NCI-H2171 treated with DMSO at 0.1 percent for 48 hours (cell line): ENCODE data around the gene PDXK.

Experiments
- DNase-seq: peaks from one replicate; lab custom pipeline; 2025; lab: John Stamatoyannopoulos, UW

PDXK gene

GRCh38 chr21:43723648-43724047, 4.7 kb downstream of the PDXK start:
- DNase-seq: no peak

GRCh38 chr21:43726686-43727518, 8.0 kb downstream of the PDXK start:
- no peak for DNase-seq

GRCh38 chr21:43727519-43728153, 8.7 kb downstream of the PDXK start:
- peak; percentile 20 for DNase-seq

- DNase-seq: no peak
Measured at GRCh38 chr21:43728154-43728466, 9.2 kb downstream of the PDXK start.

GRCh38 chr21:43728467-43729390, 9.8 kb downstream of the PDXK start:
- DNase-seq: peak; percentile 88

- no peak for DNase-seq
Measured at GRCh38 chr21:43731476-43731875, 12.5 kb downstream of the PDXK start.

- DNase-seq: peak; percentile 73
Measured at GRCh38 chr21:43731891-43732711, 13.2 kb downstream of the PDXK start.

- DNase-seq: no peak
Measured at GRCh38 chr21:43733060-43733459, 14.1 kb downstream of the PDXK start.

- DNase-seq: peak; percentile 48
Measured at GRCh38 chr21:43733529-43734071, 14.7 kb downstream of the PDXK start.

- peak; percentile 27 for DNase-seq
Measured at GRCh38 chr21:43734131-43734927, 15.4 kb downstream of the PDXK start.

- DNase-seq: no peak
Measured at GRCh38 chr21:43734928-43735229, 15.9 kb downstream of the PDXK start.

GRCh38 chr21:43735236-43736091, 16.5 kb downstream of the PDXK start:
- DNase-seq: no peak

GRCh38 chr21:43736224-43736883, 17.4 kb downstream of the PDXK start:
- no peak for DNase-seq

GRCh38 chr21:43737158-43737950, 18.4 kb downstream of the PDXK start:
- no peak for DNase-seq

GRCh38 chr21:43739621-43740435, 20.9 kb downstream of the PDXK start:
- DNase-seq: no peak

GRCh38 chr21:43740497-43741156, 21.7 kb downstream of the PDXK start:
- DNase-seq: peak; percentile 20
